Lower lobe of right lung (tissue), 2 donors: Measurements from ENCODE around the gene DPM2. TPM values are rescaled to one million over a fixed set of nuclear protein-coding genes. Genes with fewer than 3 reads are reported as not detected.
A peak's percentile ranks its signal among the peaks of the same experiment; 100 is the strongest.

Experiments
- ATAC-seq, 2 donors: fragments of 200-7000 bp; cut with Tn5 transposase; one replicate each; pipeline ENCODE4 v1.9.1; 2020 to 2022; ENCODE audit warnings: mild to moderate bottlenecking in 2 of 2, moderate library complexity in 2 of 2
- DNase-seq: peaks from one replicate; pipeline ENCODE4 v3.0.0-alpha.2; 2020
- H3K27ac ChIP-seq: fragments of 200-600 bp; one replicate; pipeline ENCODE4 v1.8.0; 2022
- H3K27me3 ChIP-seq: fragments of 200-600 bp; one replicate; pipeline ENCODE4 v1.8.0; 2022; ENCODE audit warnings: low read depth
- H3K36me3 ChIP-seq: fragments of 200-600 bp; one replicate; pipeline ENCODE4 v1.8.0; 2022; ENCODE audit warnings: mild to moderate bottlenecking
- H3K4me1 ChIP-seq: fragments of 200-600 bp; one replicate; pipeline ENCODE4 v1.8.0; 2022
- H3K4me3 ChIP-seq: fragments of 200-600 bp; one replicate; pipeline ENCODE4 v1.8.0; 2022; ENCODE audit warnings: mild to moderate bottlenecking
- H3K9me3 ChIP-seq: fragments of 200-600 bp; one replicate; pipeline ENCODE4 v1.8.0; 2022
- CTCF ChIP-seq: fragments of 200-600 bp; IDR thresholded peaks from one replicate; pipeline ENCODE4 v1.8.0; 2022; ENCODE audit warnings: antibody characterized with exemption, mild to moderate bottlenecking
- intact Hi-C: fragments of 100-400 bp; cut with DNase I; formaldehyde crosslinking; loops from one replicate; pipeline ENCODE4 v1.11.0; 2022
- total RNA-seq: library from RNA; stranded (reverse); fragmentation: NEBNext Ultra II Directional; extraction: Animal tissue kit (Norgen Biotek cat#: 25700); gene quantifications from one replicate; pipeline ENCODE4 v1.2.1, GENCODE V29; 2021
- donor health status: DM: no; HTN: yes; CAD: no; lungs with severe emphysema.

DPM2 gene
- total RNA-seq, 1 donor from 2014 or later = 33.7 TPM

GRCh38 chr9:127944586-127945218, 7.0 kb upstream of the DPM2 start:
- intact Hi-C loops = loop anchor here (10.0 kb wide), 1 partner anchor 100 kb away; no protein-coding TSS in a partner anchor
- H3K27me3 ChIP-seq = no peaks in the 10 kb centered on the region
- ATAC-seq = no peak
- no peak for DNase-seq
- peaks cover 27% of the 10 kb centered on the region for H3K4me1 ChIP-seq
- H3K9me3 ChIP-seq = no peaks in the 10 kb centered on the region
- no peak overlapping the region for H3K27ac ChIP-seq
- H3K36me3 ChIP-seq = peaks cover 46% of the 10 kb centered on the region
- no peak for TF ChIP-seq CTCF
- H3K4me3 ChIP-seq = no peak overlapping the region

- DNase-seq (peak; percentile 93), ATAC-seq (peak; percentile 90 to 91)
- Histone ChIP-seq H3K36me3 (peaks cover 46% of the 10 kb centered on the region), H3K27me3 (no peaks in the 10 kb centered on the region), H3K27ac (no peak overlapping the region), H3K9me3 (no peaks in the 10 kb centered on the region), H3K4me3 (no peak overlapping the region), H3K4me1 (peaks cover 27% of the 10 kb centered on the region)
- TF ChIP-seq CTCF = peak; percentile 94
- intact Hi-C loops = loop anchor here (10.0 kb wide), 1 partner anchor 101 kb away; no protein-coding TSS in a partner anchor
Observed at GRCh38 chr9:127943731-127944144, 6.1 kb upstream of the DPM2 start.

- Histone ChIP-seq H3K4me1 (peaks cover 30% of the 10 kb centered on the region), H3K9me3 (no peaks in the 10 kb centered on the region), H3K36me3 (peaks cover 46% of the 10 kb centered on the region), H3K4me3 (no peak overlapping the region), H3K27me3 (no peaks in the 10 kb centered on the region), H3K27ac (no peak overlapping the region)
- intact Hi-C loops = loop anchor here (10.0 kb wide), 1 partner anchor 102 kb away; no protein-coding TSS in a partner anchor
- no peak for DNase-seq
- no peak for ATAC-seq
- no peak for TF ChIP-seq CTCF
Observed at GRCh38 chr9:127943011-127943662, 5.5 kb upstream of the DPM2 start.

- no peak overlapping the region for H3K27ac ChIP-seq
- peak; percentile 90 for TF ChIP-seq CTCF
- no peaks in the 10 kb centered on the region for H3K27me3 ChIP-seq
- ATAC-seq = peak; percentile 84 to 86
- intact Hi-C loops = loop anchor here (10.0 kb wide), 1 partner anchor 102 kb away; no protein-coding TSS in a partner anchor
- peaks cover 33% of the 10 kb centered on the region for H3K4me1 ChIP-seq
- H3K9me3 ChIP-seq = no peaks in the 10 kb centered on the region
- peaks cover 46% of the 10 kb centered on the region for H3K36me3 ChIP-seq
- no peak overlapping the region for H3K4me3 ChIP-seq
- peak; percentile 86 for DNase-seq
Observed at GRCh38 chr9:127942216-127943010, 4.8 kb upstream of the DPM2 start.

GRCh38 chr9:127941961-127942215, 4.2 kb upstream of the DPM2 start:
- Histone ChIP-seq H3K4me1 (peaks cover 38% of the 10 kb centered on the region), H3K27me3 (no peaks in the 10 kb centered on the region), H3K4me3 (no peak overlapping the region), H3K36me3 (peaks cover 46% of the 10 kb centered on the region), H3K9me3 (no peaks in the 10 kb centered on the region), H3K27ac (no peak overlapping the region)
- no peak for DNase-seq
- no peak for ATAC-seq
- intact Hi-C loops = loop anchor here (10.0 kb wide), 1 partner anchor 103 kb away; no protein-coding TSS in a partner anchor
- no peak for TF ChIP-seq CTCF
